HT1080 (cell line): Measurements from ENCODE around the gene L3MBTL2. TPM values are rescaled to one million over a fixed set of nuclear protein-coding genes. Genes with fewer than 3 reads are reported as not detected.
"Not testable (repeated sequence)": the region's sequence is repeated elsewhere in the genome, so short reads cannot be mapped to it uniquely, and the experiment has no call there.

Experiments used
- DNase-seq: peaks from one replicate; pipeline ENCODE4 v3.0.0-alpha.2; 2015; ENCODE audit warnings: low read depth
- total RNA-seq: library from RNA; depleted of rRNA; stranded (reverse); fragments of >200 nt; shearing (Covaris generic); gene quantifications from 2 replicates; pipeline ENCODE4 v1.2.3, GENCODE V29; 2014

Gene L3MBTL2
- total RNA-seq, 1 experiment from 2014 or later, result 25.6 TPM

DNA sequence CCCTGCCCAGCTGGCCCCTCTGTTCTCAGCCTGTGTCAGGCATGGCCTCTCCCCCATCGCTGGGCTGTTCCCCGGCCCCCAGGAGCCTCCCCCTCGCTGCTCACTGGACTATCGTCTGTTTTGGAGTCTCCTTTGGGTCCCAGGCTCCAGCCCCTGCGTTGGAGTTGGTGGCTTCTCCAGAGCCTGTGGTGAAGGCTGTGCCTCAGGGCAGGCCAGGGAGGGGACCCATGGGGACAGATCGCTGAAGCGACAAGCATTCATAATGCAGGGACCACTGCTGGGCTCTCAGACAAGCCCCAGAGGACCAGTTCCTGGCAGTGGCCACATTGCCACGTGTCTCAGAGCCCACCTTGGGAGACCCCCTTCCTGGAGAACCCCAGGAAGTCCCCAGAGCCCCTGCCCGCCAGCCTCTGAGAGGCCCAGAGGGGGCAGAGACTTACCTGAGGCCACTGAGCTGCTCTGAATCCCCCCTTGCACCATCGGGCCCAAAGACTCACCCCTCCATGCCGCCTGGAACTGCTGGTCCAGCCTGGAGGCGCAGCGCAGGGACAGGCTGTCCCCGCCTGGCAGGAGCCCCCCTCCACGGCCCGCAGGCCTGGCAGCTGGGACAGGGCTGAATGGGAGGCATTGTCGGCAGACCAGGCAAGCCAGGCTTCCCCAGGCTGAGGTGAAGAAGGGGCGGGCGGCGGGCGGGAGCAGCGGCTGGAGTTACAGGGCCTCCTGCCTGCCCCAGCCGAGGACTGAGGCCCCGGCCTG is 35.4 kb downstream of the L3MBTL2 start, which contains the start of gene CHADL:
CHADL (minus strand) TSS at position 555 of the 756 bp plus-strand sequence; CDS start at position 505, 50 bp downstream.
- DNase-seq, result no peak

DNA sequence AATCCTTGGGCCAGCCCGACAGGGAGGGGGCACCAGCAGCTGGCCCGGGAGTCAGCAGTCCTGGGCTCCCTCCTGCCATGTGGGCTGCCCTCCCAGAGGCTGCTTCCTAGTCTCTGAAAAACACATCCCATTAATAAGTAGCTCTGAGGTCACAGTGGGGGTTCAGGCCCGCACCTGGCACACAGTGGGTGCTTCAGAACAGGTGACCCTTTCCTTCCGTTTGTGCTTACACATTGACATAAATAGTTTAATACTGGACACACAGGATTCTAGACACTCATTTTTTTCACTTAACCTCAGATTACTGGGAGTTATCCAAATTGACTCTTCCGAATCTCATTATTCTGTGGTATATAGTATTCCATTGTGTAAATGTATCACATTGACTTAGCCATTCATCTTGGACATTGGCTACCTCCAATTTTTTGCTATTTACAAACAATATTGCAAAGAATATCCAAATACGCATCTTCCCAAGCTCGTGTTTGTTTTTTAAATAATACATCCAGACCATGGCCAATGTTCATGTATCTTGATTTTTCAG is 36.1 kb downstream of the L3MBTL2 start:
- DNase-seq, result no peak

DNA sequence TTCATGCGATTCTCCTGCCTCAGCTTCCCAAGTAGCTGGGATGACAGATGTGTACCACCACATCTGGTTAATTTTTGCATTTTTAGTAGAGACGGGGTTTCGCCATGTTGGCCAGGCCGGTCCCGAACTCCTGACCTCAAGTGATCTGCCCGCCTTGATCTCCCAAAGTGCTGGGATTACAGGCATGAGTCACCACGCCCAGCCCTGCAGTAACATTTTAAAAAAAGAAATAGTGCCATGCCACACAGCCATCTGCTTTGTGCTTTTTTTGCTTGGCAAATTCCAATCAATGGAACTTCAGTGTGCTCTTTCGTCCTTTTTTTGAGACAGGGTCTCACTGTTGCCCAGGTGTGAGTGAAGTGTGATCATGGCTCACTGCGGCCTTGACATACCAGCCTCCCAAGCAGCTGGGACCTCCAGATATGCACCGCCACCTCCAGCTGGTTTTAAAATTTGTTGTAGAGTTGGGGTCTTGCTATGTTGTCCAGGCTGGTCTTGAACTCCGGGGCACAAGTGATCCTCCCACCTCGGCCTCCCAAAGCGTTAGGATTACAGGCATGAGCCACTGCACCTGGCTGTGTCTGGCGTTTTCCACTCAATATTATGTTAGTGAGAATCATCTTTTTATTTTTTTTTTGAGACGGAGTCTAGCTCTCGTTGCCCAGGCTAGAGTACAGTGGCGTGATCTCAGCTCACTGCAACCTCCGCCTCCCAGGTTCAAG is 37.4 kb downstream of the L3MBTL2 start:
- DNase-seq, result no peak

DNA sequence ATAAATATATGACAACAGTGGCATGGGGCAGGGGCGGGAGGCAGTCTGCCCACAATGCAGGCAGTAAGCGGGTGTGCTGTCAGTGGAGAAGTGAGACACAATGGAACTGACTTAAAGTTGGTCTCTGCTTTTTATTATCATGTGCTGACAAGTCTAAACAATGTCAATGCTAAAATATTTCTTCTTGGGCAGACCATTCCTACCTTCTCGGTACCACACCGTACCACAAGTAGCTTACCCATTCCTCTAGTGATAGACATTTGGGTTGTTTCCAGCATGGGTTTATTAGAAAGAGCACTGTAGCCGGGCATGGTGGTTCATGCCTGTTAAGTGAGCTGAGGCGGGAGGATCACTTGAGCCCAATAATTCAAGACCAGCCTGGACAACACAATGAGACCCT is 38.2 kb downstream of the L3MBTL2 start:
- DNase-seq, result no peak

DNA sequence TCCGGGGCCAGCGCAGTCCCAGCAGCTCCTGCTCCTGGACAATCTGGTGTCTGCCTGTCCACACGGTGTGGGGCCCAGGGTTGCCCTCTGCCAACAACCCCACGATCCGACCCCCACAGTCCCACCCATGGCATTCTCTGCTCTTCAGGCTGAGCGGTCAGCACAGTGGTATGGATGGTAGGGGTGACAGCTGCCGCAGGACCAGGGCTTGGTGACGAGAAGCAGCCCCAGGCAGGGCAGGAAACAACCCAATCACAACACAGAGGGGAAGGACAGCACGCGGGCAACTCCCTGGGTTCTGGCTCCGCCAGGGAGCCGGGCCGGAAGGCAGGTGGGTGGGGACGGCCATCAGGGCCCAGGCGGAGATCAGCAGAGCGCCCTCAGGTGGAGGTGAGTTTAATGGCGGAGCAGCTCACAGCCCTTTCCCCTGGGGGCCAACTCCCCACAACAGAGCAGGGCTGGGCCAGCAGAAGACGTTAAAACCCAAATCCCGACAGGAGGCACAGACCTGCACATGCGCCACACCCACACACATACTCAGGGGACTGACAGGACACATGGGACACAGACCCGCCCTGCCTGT is 40.9 kb downstream of the L3MBTL2 start:
- no peak for DNase-seq

DNA sequence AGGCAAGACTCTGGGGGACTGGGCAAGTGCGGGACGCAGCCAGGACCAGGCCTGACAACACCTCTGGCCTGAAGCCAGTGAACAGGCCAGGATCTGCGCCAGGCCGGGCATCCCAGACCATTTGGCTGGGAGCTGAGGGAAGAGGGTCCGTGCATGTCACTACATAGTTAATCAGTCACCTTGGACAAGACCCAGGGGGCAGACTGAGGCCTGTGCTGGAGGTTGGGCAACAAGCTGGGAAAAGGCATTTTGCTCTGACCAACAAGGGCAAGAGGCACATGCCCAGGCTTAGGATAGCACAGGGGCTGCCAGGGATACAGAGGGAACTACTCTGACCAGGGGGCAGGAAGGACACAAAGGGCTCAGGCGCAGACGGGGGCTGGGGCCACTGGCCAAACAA is 42.6 kb downstream of the L3MBTL2 start:
- no peak for DNase-seq

DNA sequence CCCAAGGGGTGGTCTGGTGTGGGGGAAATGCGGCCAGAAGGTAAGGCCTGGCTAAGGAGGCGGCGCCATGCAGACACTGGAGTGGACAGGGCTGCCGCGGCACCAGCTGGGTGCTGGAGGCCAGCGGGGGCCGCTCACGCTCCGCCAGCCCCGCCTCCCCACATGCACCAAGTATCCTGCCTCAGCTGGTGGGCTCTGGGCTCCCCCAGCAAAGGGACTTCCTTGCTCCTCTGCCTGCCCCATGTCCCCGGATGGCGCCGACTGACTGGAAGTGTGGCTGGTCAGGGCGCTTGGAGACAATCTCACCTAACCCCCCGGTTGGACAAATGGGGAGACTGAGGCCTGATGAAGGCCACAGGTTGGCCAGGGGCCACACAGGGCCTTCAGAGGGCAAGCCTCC is 43.2 kb downstream of the L3MBTL2 start:
- DNase-seq, result no peak

DNA sequence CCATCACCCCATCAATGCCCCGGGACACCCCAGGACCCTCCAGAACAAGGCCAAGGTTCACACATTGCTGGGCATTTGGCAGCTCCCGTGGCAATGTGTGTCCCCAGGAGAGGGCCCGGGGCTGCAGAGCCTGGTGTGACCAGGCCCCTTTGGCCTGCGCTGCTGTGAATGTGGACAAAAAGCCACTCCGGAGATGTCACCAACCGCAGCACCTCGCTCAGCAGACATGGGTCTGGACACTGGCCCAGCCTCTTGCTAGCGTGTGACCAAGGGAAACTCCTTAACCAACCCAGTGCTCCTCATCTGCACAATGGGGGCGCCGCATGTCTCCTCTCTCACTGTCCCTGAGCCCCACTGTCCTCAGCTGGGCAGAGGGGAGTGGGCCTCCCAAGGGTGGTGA is 43.6 kb downstream of the L3MBTL2 start:
- DNase-seq, result no peak

DNA sequence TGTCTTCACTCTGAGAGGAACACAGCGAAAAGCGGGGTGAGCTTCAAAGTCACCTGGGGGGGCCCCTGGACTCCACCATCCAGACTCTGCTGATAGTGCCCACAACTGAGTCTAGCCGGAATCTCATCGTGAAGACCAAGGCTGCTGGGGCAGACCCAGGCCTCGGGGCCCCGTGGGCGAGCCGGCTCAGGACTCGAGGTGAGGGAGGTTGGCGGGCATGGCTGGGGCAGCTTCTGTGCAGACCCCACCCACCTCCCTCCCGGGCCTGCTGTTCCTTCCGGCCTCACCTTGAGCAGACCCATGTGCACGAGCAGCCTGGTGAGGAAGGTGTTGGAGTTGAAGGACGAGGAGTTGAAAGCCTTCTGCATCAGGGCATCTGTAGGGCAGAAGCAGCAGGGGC is 44.3 kb downstream of the L3MBTL2 start:
- DNase-seq, result no peak

DNA sequence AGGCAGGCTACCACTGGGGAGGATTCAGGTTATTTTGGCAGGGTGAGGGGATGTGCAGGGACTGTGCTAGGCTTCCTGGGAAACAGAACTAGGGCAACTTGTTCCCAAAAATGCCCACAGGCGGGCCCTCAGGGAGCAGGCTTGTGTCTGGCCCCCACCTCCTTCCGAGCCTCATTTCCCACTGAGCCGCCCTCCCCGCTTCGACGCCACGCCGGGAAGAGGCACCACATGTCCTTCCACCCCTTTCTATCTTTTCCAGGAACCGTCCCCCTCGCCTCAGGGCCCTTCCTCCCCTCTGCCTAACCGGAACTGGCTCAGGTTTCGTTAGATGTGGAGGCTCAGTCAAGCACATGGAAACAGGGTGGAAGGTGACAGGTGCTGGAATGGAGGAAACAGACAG is 45.0 kb downstream of the L3MBTL2 start:
- no peak for DNase-seq

DNA sequence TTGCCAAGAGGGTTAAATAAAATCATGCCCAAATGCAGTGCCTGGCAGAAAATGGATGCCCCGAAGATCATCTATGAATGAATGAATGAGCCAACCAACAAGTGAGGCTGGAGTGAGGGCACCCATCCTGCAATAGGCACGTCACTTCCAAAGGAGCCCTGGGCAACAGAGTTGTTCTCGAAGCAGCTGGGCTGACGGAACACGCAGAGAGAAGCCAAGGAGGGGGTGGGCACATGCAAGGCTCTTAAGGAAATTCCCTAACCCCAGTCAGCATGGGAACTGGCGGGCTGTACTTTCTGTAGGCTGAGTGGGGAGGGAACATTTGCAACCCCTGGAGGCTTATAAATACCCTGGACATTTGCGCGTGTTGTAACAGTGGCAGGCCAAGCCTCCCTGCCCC is 47.3 kb downstream of the L3MBTL2 start:
- no peak for DNase-seq

DNA sequence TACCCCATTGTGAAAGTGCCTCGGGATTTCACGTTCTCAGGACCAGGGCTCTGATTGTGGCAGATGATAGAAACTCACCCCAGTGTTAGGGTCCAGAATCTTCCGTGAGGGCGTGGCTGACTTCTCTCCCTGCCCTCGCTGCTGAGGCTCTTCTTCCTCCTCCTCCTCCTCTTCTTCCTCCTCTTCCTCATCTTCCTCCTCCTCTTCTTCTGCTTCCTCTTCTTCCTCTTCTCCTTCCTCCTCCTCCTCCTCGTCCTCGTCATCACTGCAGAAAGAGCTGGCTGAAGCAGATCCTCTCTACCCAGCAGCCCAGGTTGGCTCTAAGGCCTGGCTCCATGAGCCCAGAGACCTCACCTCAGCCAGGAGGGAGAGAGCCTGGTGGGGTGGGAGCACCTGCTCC is 49.1 kb downstream of the L3MBTL2 start:
- no peak for DNase-seq

DNA sequence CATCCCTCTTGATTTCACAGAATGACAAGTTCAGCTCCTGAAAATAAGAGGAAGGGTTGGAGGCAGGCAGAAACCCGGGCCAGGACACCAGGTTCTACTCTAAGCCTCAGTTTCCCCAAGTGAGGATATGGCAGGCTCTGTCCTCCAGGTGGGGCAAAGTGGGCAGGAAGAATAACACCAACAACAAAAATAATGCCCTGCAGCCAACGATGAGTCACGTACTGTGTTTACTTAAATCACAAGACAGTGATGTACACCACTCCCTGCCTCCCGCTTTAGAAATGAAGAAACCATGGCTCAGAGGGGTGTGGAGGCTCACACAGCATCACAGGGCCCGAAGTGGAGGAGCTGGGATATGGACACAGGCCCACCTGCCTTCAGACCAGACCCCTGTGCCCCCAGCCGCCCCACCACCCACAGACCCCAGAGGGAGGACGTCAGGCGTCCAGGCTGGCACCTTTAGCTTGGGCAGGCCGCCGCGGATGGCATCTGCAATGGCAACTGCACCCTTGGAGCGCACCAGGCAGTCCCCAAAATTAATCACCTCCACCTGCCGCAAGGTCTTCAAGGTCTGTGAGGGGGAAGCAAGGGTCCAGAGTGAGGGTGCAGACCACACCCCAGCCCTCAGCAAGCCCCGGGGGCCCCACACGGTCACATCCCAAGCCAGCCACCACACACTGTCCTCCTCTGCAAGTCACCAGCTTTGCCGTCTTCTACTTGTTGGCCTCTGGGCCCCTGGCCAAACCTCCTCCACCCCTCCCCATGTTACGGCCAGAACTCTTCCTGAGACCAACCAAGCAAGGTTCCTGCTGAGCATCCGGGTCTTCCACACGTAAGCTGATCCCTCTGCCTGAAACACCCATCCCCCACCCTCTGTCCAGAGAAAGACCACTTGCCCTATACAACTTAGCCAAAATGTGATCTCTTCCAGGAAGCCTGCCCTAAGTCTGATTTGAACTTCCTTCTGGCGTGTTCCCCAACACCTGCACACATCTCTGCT is 51.4 kb downstream of the L3MBTL2 start:
- DNase-seq, result peak; percentile 53

DNA sequence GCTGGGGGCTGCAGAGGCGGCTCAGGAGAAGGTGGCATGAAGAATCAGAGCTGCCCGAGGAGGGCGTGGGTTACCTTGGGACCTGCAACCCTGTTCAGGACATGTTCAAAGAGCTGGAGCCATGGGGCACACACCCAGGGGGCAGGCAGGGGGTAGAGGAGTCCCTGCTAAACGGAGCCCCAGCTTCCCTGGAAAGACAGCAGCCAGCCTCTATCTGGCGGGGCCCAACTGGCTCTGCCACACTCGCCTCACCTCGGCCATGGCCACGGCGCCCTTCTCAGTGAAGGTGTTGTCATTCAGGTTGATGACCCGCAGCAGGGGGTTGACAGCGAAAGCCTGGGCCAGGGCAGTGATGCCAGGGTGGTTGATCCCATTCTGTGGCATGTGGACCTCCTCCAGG is 52.6 kb downstream of the L3MBTL2 start:
- no peak for DNase-seq

DNA sequence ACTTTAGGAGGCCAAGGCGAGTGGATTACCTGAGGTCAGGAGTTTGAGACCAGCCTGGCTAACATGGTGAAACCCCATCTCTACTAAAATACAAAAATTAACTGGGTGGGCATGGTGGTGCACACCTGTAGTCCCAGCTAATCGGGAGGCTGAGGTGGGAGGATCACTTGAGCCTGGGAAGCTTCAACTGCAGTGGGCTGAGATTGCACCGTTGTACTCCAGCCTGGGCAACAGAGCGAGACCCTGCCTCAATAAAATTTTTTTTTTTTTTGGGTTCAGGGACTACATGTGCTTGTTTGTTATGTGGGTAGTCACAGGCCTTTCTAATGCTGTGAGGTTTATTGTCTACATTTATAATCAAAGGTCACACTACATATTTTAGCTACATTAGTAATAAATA is 54.6 kb downstream of the L3MBTL2 start:
- not testable (repeated sequence) for DNase-seq

DNA sequence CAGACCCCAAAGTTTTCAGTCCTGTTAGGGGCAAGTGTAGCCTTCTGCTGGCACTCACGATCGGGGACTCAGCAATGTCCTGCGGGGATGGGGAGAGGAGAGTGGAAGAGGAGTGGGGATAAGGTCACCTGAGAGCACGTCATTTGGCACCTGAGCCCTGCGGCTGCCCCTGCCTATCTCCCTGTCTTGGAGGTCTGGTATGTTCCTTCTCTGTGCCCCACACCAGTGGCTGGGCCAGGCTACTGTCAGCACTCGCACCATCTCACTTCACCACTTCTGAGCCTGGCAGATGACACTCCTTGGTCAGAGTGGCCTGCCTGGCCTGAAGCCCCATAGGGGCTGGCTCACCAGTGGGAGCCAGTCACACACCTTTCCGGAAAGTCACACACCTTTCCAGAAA is 55.8 kb downstream of the L3MBTL2 start:
- no peak for DNase-seq

DNA sequence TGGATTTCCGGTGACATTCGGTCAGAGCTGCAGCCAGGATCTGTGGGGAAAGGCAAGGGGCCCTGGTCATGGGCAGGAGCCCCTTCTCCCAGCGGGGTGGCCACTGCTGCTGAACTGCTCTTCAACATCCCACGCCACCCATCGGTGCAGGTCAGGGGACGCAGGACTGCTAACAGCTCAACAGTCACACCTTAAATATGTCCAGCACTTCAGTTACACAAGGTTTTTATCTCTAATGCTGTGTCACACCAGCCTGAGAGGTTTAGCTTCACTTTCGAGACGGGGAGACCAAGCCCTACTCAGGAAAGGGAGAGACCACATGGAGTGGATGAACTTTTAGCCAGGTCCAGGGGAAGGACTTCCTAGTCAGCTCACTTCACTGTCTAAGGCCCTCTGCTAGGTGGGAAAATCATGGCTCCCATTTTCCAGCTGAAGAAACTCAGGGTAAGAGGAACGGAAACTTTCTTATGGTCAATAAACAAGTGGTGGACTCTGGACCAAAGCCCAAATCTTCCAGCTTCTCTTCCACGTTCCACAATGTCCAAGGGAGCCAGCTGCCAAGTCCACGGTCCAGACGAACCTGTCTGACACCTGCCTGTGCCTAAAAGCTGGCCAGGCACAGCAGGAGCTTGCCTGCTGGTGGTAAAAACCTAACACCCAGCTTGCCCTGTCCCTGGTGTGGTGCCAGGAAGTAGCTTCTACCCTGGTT is 56.6 kb downstream of the L3MBTL2 start:
- no peak for DNase-seq

DNA sequence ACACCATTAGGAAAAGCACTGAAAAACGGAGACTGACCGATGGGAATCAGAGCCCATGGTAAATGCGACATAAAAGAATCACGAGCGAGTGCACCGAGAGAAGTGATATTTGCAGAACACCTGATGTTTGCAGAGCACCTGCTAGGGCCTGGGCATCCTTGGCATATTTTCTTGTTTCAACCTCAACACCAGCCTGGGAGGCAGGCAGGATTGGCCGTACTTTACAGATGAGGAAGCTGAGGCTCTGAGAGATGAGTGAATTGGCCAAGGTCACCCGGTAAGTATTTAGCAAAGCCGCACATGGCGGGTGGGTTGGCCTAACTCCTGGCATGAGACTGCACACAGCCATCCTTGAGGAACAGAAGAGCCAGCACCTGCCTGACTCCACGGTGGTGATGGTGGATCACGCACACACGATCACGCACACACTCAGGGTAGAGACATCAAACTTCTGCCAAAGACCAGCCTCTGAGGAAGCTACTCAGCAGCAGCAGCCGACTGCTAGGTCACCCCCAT is 57.2 kb downstream of the L3MBTL2 start:
- DNase-seq, result no peak

DNA sequence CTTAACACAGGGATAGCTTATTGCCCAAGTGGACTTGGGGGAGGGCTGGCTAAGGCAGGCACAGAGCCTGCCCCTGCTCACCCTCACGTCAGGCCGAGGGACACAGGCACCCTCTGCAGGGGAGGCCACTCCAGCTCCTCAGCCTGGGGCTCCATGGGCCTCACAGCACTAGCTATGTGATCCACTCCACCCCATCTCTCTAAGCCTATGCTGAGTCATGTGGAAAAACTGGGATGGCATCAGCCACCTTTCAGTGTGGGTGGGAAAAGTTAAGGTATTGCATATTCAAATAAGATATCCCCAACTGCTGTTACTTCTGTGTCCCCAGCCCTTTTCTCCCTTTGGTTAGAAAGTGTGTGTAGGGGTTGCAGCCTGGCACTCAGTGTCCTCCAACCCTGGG is 58.6 kb downstream of the L3MBTL2 start:
- no peak for DNase-seq

DNA sequence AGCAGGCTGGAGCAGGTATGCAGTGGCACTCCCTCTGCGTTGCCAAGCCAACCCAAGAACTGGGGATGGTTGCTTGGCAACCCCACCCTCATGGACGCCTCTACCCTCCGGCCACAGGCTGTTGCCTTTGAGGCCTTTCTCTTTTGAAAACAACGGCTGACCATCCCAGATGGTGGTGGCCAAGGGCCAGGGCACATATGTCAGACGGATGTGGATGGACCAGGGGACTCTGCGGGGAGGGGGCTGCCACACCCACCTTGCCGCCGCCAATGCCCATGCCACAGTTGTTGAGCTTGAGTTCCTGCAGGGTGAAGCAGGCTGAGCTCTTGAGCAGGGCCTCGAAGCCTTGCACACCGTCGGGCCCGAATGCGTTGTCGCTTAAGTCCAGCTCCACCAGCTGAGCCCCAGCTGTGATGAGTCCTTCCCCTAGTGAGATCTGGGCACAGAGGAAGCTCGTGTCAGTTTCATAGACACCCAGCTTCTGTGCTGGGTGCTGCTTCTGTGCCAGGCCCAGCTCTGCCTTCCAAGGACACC is 59.4 kb downstream of the L3MBTL2 start:
- DNase-seq, result no peak
